Progenitor cell of endocrine pancreas (in vitro differentiated cells): ENCODE measurements around the gene PLPPR3. TPM values are rescaled to one million over a fixed set of nuclear protein-coding genes. Genes with fewer than 3 reads are reported as not detected.

Source experiments
- DNase-seq: peaks from one replicate; pipeline ENCODE4 v3.0.0; 2021; ENCODE audit warnings: low spot score; ENCODE audit not compliant: unreplicated experiment
- H3K27ac Mint-ChIP-seq: 2 replicates; pipeline ENCODE4 v1.8.0; 2021; ENCODE audit warnings: mild to moderate bottlenecking, moderate library complexity, mixed read lengths
- H3K27me3 Mint-ChIP-seq: 2 replicates; pipeline ENCODE4 v1.8.0; 2021; ENCODE audit warnings: mixed read lengths
- H3K36me3 Mint-ChIP-seq: 2 replicates; pipeline ENCODE4 v1.8.0; 2022; ENCODE audit warnings: mixed read lengths; ENCODE audit not compliant: insufficient read depth
- H3K4me1 Mint-ChIP-seq: 2 replicates; pipeline ENCODE4 v1.8.0; 2021; ENCODE audit warnings: low read depth, mixed read lengths
- H3K4me3 Mint-ChIP-seq: 2 replicates; pipeline ENCODE4 v1.8.0; 2021; ENCODE audit warnings: low read depth, mild to moderate bottlenecking, moderate library complexity, mixed read lengths
- H3K9me3 Mint-ChIP-seq: 2 replicates; pipeline ENCODE4 v1.8.0; 2021; ENCODE audit warnings: low read depth, mixed read lengths
- CTCF ChIP-seq: fragments of 200-600 bp; sonication (generic); IDR thresholded peaks from one replicate; pipeline ENCODE4 v1.5.0; 2021; ENCODE audit warnings: antibody characterized with exemption, mild to moderate bottlenecking; ENCODE audit not compliant: unreplicated experiment
- total RNA-seq: library from RNA; stranded (reverse); gene quantifications from 2 replicates; pipeline ENCODE4 v1.2.1, GENCODE V29; 2021

Gene PLPPR3
- total RNA-seq, 1 donor from 2014 or later, result 129 TPM

- DNase-seq, result no peak
- Mint-ChIP-seq H3K9me3 (no peaks in the 10 kb centered on the region), H3K4me1 (no peaks in the 10 kb centered on the region), H3K4me3 (no peak overlapping the region), H3K27ac (no peak overlapping the region), H3K27me3 (no peaks in the 10 kb centered on the region), H3K36me3 (no peaks in the 10 kb centered on the region)
- no peak for TF ChIP-seq CTCF
These were observed 48.9 kb downstream of the PLPPR3 start for GRCh38 chr19:772730-773436.

- Mint-ChIP-seq H3K36me3 (no peaks in the 10 kb centered on the region), H3K9me3 (no peaks in the 10 kb centered on the region), H3K27me3 (no peaks in the 10 kb centered on the region), H3K27ac (no peak overlapping the region), H3K4me1 (no peaks in the 10 kb centered on the region), H3K4me3 (peak overlapping the region; percentile 31)
- no peak for TF ChIP-seq CTCF
- no peak for DNase-seq
These were observed 49.7 kb downstream of the PLPPR3 start for GRCh38 chr19:772063-772462.

- no peaks in the 10 kb centered on the region for H3K9me3 Mint-ChIP-seq
- DNase-seq, result no peak
- H3K27me3 Mint-ChIP-seq, result peaks cover 2% of the 10 kb centered on the region
- no peaks in the 10 kb centered on the region for H3K4me1 Mint-ChIP-seq
- no peaks in the 10 kb centered on the region for H3K36me3 Mint-ChIP-seq
- no peak overlapping the region for H3K27ac Mint-ChIP-seq
- H3K4me3 Mint-ChIP-seq, result no peak overlapping the region
- TF ChIP-seq CTCF, result peak; percentile 45
These were observed 50.4 kb downstream of the PLPPR3 start for GRCh38 chr19:771332-771785.

GRCh38 chr19:769616-770015 lies 52.1 kb downstream of the PLPPR3 start:
- TF ChIP-seq CTCF, result no peak
- no peaks in the 10 kb centered on the region for H3K36me3 Mint-ChIP-seq
- no peak for DNase-seq

GRCh38 chr19:768424-768823 lies 53.3 kb downstream of the PLPPR3 start:
- TF ChIP-seq CTCF, result no peak
- no peak overlapping the region for H3K4me3 Mint-ChIP-seq
- no peaks in the 10 kb centered on the region for H3K36me3 Mint-ChIP-seq
- H3K4me1 Mint-ChIP-seq, result no peaks in the 10 kb centered on the region
- no peak for DNase-seq
- H3K27ac Mint-ChIP-seq, result no peak overlapping the region
- H3K27me3 Mint-ChIP-seq, result peaks cover 2% of the 10 kb centered on the region
- no peaks in the 10 kb centered on the region for H3K9me3 Mint-ChIP-seq

More at GRCh38 chr19:769616-770015, 52.1 kb downstream of the PLPPR3 start:
- H3K27me3 Mint-ChIP-seq, result peaks cover 2% of the 10 kb centered on the region
- no peaks in the 10 kb centered on the region for H3K9me3 Mint-ChIP-seq
- H3K27ac Mint-ChIP-seq, result no peak overlapping the region
- H3K4me3 Mint-ChIP-seq, result no peak overlapping the region
- no peaks in the 10 kb centered on the region for H3K4me1 Mint-ChIP-seq
